Stomach (tissue), 4 donors: ENCODE measurements around the gene NXPE3.

Experiments
- POLR2A ChIP-seq, 4 donors: fragments of 450-650 bp; IDR thresholded peaks; one replicate each; pipeline ENCODE4 v1.6.1; 2016; ENCODE audit warnings: antibody characterized with exemption in 4 of 4, control low read depth in 2 of 4, mild to moderate bottlenecking in 1 of 4, moderate library complexity in 1 of 4
- POLR2AphosphoS5 ChIP-seq, 3 donors: sonication (generic); formaldehyde crosslinking; IDR thresholded peaks; one replicate each; pipeline ENCODE4 v1.6.1; 2016; ENCODE audit warnings: antibody characterized with exemption in 3 of 3
- TF ChIP-seq, protein P1 (sequence below), 7 experiments: fragments of 450-650 bp in 4 of 7; fragments of 200-600 bp in 3 of 7; sonication (generic) in 3 of 7; IDR thresholded peaks; one replicate each; pipeline ENCODE4 v1.5.1; 2016 to 2019; ENCODE audit warnings: antibody characterized with exemption in 7 of 7, control low read depth in 2 of 7, mild to moderate bottlenecking in 1 of 7

DNA sequence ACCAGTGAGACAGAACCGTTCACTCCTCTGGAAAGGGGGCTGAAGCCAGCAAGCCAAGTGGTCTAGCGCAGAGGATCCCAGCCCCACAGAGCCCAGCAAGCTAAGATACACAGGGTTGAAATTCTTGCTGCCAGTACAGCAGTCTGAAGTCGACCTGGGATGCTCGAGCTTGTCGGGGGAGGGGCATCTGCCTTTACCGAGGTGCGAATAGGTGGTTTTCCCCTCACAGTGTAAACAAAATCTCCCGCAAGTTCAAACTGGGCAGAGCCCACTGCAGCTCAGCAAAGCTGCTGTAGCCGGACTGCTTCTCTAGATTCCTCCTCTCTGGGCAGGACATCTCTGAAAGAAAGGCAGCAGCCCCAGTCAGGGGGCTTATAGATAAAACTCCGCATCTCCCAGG is 43.2 kb upstream of the NXPE3 start:
- TF ChIP-seq POLR2AphosphoS5 (IDR thresholded peaks at IDR 0.05): no peak
- TF ChIP-seq, protein P1, sequence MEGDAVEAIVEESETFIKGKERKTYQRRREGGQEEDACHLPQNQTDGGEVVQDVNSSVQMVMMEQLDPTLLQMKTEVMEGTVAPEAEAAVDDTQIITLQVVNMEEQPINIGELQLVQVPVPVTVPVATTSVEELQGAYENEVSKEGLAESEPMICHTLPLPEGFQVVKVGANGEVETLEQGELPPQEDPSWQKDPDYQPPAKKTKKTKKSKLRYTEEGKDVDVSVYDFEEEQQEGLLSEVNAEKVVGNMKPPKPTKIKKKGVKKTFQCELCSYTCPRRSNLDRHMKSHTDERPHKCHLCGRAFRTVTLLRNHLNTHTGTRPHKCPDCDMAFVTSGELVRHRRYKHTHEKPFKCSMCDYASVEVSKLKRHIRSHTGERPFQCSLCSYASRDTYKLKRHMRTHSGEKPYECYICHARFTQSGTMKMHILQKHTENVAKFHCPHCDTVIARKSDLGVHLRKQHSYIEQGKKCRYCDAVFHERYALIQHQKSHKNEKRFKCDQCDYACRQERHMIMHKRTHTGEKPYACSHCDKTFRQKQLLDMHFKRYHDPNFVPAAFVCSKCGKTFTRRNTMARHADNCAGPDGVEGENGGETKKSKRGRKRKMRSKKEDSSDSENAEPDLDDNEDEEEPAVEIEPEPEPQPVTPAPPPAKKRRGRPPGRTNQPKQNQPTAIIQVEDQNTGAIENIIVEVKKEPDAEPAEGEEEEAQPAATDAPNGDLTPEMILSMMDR (IDR thresholded peaks at IDR 0.05): no peak
- TF ChIP-seq POLR2A (IDR thresholded peaks at IDR 0.05): no peak
